Measurements from ENCODE around the gene RTL1.

The RTL1 gene

GRCh38 chr14:100882991-100883788, 20.3 kb downstream of the RTL1 start:
- H3K36me3 ChIP-seq, result no peaks in the 10 kb centered on the region
- TF ChIP-seq CTCF (IDR thresholded peaks at IDR 0.05; ENCODE audit: low read depth, low read length), result no peak
- no peak for DNase-seq
- H3K4me3 ChIP-seq (ENCODE audit: low read depth, low read length), result no peak overlapping the region
- H3K27me3 ChIP-seq (ENCODE audit: insufficient read depth, low read depth, severe bottlenecking), result peaks cover 47% of the 10 kb centered on the region
- H3K27ac ChIP-seq, result no peak overlapping the region
- H3K9me3 ChIP-seq (ENCODE audit: severe bottlenecking), result peaks cover 5% of the 10 kb centered on the region

- Histone ChIP-seq H3K27ac (no peak overlapping the region), H3K36me3 (no peaks in the 10 kb centered on the region), H3K9me3 (ENCODE audit: severe bottlenecking) (peaks cover 5% of the 10 kb centered on the region), H3K4me3 (ENCODE audit: low read depth, low read length) (no peak overlapping the region), H3K27me3 (ENCODE audit: insufficient read depth, low read depth, severe bottlenecking) (peaks cover 50% of the 10 kb centered on the region)
- DNase-seq, result no peak
- no peak for TF ChIP-seq CTCF (IDR thresholded peaks at IDR 0.05; ENCODE audit: low read depth, low read length)
These were observed 21.2 kb downstream of the RTL1 start for GRCh38 chr14:100882026-100882967.

- no peak for TF ChIP-seq CTCF (IDR thresholded peaks at IDR 0.05; ENCODE audit: low read depth, low read length)
- DNase-seq, result no peak
- Histone ChIP-seq H3K4me3 (ENCODE audit: low read depth, low read length) (no peak overlapping the region), H3K9me3 (ENCODE audit: severe bottlenecking) (peaks cover 5% of the 10 kb centered on the region), H3K27ac (no peak overlapping the region), H3K27me3 (ENCODE audit: insufficient read depth, low read depth, severe bottlenecking) (peaks cover 47% of the 10 kb centered on the region), H3K36me3 (no peaks in the 10 kb centered on the region)
These were observed 22.1 kb downstream of the RTL1 start for GRCh38 chr14:100881211-100882025.

- no peak for DNase-seq
- H3K4me3 ChIP-seq (ENCODE audit: low read depth, low read length), result no peak overlapping the region
- peaks cover 45% of the 10 kb centered on the region for H3K27me3 ChIP-seq (ENCODE audit: insufficient read depth, low read depth, severe bottlenecking)
- no peaks in the 10 kb centered on the region for H3K36me3 ChIP-seq
- H3K27ac ChIP-seq, result no peak overlapping the region
- peaks cover 5% of the 10 kb centered on the region for H3K9me3 ChIP-seq (ENCODE audit: severe bottlenecking)
- no peak for TF ChIP-seq CTCF (IDR thresholded peaks at IDR 0.05; ENCODE audit: low read depth, low read length)
These were observed 23.0 kb downstream of the RTL1 start for GRCh38 chr14:100880271-100881101.

GRCh38 chr14:100879782-100880181, 23.7 kb downstream of the RTL1 start:
- no peak for TF ChIP-seq CTCF (IDR thresholded peaks at IDR 0.05; ENCODE audit: low read depth, low read length)
- H3K9me3 ChIP-seq (ENCODE audit: severe bottlenecking), result peaks cover 5% of the 10 kb centered on the region
- no peak overlapping the region for H3K4me3 ChIP-seq (ENCODE audit: low read depth, low read length)
- H3K27ac ChIP-seq, result no peak overlapping the region
- DNase-seq, result no peak
- H3K36me3 ChIP-seq, result no peaks in the 10 kb centered on the region
- H3K27me3 ChIP-seq (ENCODE audit: insufficient read depth, low read depth, severe bottlenecking), result peaks cover 44% of the 10 kb centered on the region

All from WERI-Rb-1 (cell line).